GM12878 (cell line): ENCODE results near the gene DCBLD1. TPM values are rescaled to one million over a fixed set of nuclear protein-coding genes. Genes with fewer than 3 reads are reported as not detected.

Experiments
- ATAC-seq: fragments of 200-7000 bp; cut with Tn5 transposase; 3 replicates; pipeline ENCODE4 v1.9.1; 2020; ENCODE audit warnings: mild to moderate bottlenecking, moderate library complexity
- BruUV-seq: library from RNA; stranded (reverse); fragments of 400-500 nt; replicated peaks from 2 replicates; lab custom pipeline; 2021; lab: Mats Ljungman, UMichigan
- CTCF ChIA-PET: fragments of 300-600 bp; sonication (Branson Sonifier 250); formaldehyde crosslinking; extraction: SDS; loops from one replicate; lab custom pipeline; 2021; ENCODE audit warnings: inconsistent platforms; lab: Yijun Ruan, JAX
- POLR2A ChIA-PET: fragments of 350-600 bp; formaldehyde crosslinking; extraction: SDS; loops from one replicate; lab custom pipeline; 2021; ENCODE audit warnings: inconsistent platforms; lab: Charles Lee
- RAD21 ChIA-PET: fragments of 300-600 bp; sonication (Branson Sonifier 250); formaldehyde crosslinking; loops from one replicate; lab custom pipeline; 2023; ENCODE audit warnings: antibody characterized with exemption; ENCODE audit not compliant: unreplicated experiment; lab: Charles Lee
- SMC1A ChIA-PET: fragments of 300-600 bp; sonication (Branson Sonifier 250); formaldehyde crosslinking; loops from one replicate; lab custom pipeline; 2023; ENCODE audit not compliant: unreplicated experiment, uncharacterized antibody; lab: Charles Lee
- DNase-seq: peaks from one replicate; pipeline ENCODE4 v3.0.0-alpha.2; 2011; ENCODE audit warnings: low read depth, low spot score
- FAIRE-seq: peaks from 3 replicates; lab custom pipeline; 2011; peaks lifted over from hg19 to GRCh38; lab: Jason Lieb, UNC
- H2AFZ ChIP-seq: 2 replicates; pipeline ENCODE4 v1.6.0; 2011; ENCODE audit warnings: low read depth, low read length, control low read depth; ENCODE audit not compliant: control insufficient read depth
- H3K27ac ChIP-seq: 2 replicates; pipeline ENCODE4 v1.5.1; 2011; ENCODE audit warnings: control low read depth; ENCODE audit not compliant: control insufficient read depth, insufficient read depth
- H3K27me3 ChIP-seq, 2 experiments: replicated peaks in 1 of 2; 2 replicates each; pipeline versions ENCODE4 v1.6.0 to v1.6.1; 2011; ENCODE audit warnings: low read length in 1 of 2; ENCODE audit not compliant: control insufficient read depth in 2 of 2, insufficient read depth in 2 of 2
- H3K36me3 ChIP-seq, 2 experiments: 2 replicates each; pipeline ENCODE4 v1.5.1; 2011; ENCODE audit warnings: low read length in 1 of 2; ENCODE audit not compliant: control insufficient read depth in 2 of 2, insufficient read depth in 2 of 2
- H3K4me1 ChIP-seq: 2 replicates; pipeline ENCODE4 v1.6.1; 2011; ENCODE audit warnings: mild to moderate bottlenecking, low read length, moderate library complexity, mixed read lengths; ENCODE audit not compliant: control insufficient read depth, insufficient read depth
- H3K4me2 ChIP-seq: 2 replicates; pipeline ENCODE4 v1.6.0; 2011; ENCODE audit warnings: control low read depth; ENCODE audit not compliant: control insufficient read depth, insufficient read depth
- H3K4me3 ChIP-seq: fragments of 200-600 bp; sonication (generic); 2 replicates; pipeline ENCODE4 v1.5.1; 2016
- H3K79me2 ChIP-seq: 2 replicates; pipeline ENCODE4 v1.6.0; 2011; ENCODE audit warnings: low read length; ENCODE audit not compliant: control insufficient read depth, insufficient read depth
- H3K9ac ChIP-seq: 2 replicates; pipeline ENCODE4 v1.8.0; 2011; ENCODE audit warnings: low read length, control low read depth, mixed read lengths; ENCODE audit not compliant: control insufficient read depth, insufficient read depth
- H3K9me3 ChIP-seq: replicated peaks from 3 replicates; pipeline ENCODE4 v1.5.1; 2011; ENCODE audit warnings: mild to moderate bottlenecking, low read length; ENCODE audit not compliant: control insufficient read depth, insufficient read depth
- H4K20me1 ChIP-seq: 2 replicates; pipeline ENCODE4 v1.6.0; 2011; ENCODE audit not compliant: control insufficient read depth, insufficient read depth
- ATF3 ChIP-seq: IDR thresholded peaks from 2 replicates; pipeline ENCODE4 v1.6.1; 2011; ENCODE audit warnings: low read depth, mild to moderate bottlenecking, low read length, moderate library complexity, borderline replicate concordance; ENCODE audit errors: extremely low read depth
- HDAC6 ChIP-seq: fragments of 200-600 bp; sonication (generic); IDR thresholded peaks from one replicate; pipeline ENCODE4 v1.8.0; 2017; ENCODE audit warnings: antibody characterized with exemption; ENCODE audit not compliant: unreplicated experiment
- IRF3 ChIP-seq: fragments of 450-650 bp; IDR thresholded peaks from 2 replicates; pipeline ENCODE4 v1.6.1; 2014; ENCODE audit warnings: mild to moderate bottlenecking
- NFXL1 ChIP-seq: fragments of 450-650 bp; IDR thresholded peaks from 2 replicates; pipeline ENCODE4 v1.6.1; 2017; ENCODE audit warnings: antibody characterized with exemption, mild to moderate bottlenecking, borderline replicate concordance
- NFYB ChIP-seq: IDR thresholded peaks from 2 replicates; pipeline ENCODE4 v1.6.1; 2011; ENCODE audit warnings: low read depth, mild to moderate bottlenecking, low read length, improper control_type of control experiment, moderate library complexity; ENCODE audit not compliant: insufficient read depth
- PML ChIP-seq: IDR thresholded peaks from 2 replicates; pipeline ENCODE4 v1.6.1; 2012; ENCODE audit warnings: low read length, inconsistent platforms
- RELA ChIP-seq: fragments of 450-650 bp; IDR thresholded peaks from 2 replicates; pipeline ENCODE4 v1.8.0; 2014; ENCODE audit warnings: borderline replicate concordance; ENCODE audit not compliant: partially characterized antibody
- RELB ChIP-seq: fragments of 450-650 bp; IDR thresholded peaks from 2 replicates; pipeline ENCODE4 v1.6.1; 2017; ENCODE audit warnings: low read depth, mild to moderate bottlenecking, moderate library complexity
- TCF7 ChIP-seq: IDR thresholded peaks from 2 replicates; pipeline ENCODE4 v1.6.1; 2014; ENCODE audit warnings: antibody characterized with exemption, borderline replicate concordance
- ZBTB33 ChIP-seq: fragments of 450-650 bp; IDR thresholded peaks from 2 replicates; pipeline ENCODE4 v1.6.1; 2017; ENCODE audit warnings: mild to moderate bottlenecking
- WGBS: methylation state at CpG from one replicate; pipeline ENCODE4 v1.1.6; 2016; ENCODE audit warnings: low lambda C conversion rate; ENCODE audit not compliant: insufficient replicate concordance, insufficient coverage; ENCODE audit errors: missing lambda C conversion rate; 5-methylcytosine and 5-hydroxymethylcytosine counted together
- in situ Hi-C: fragments of 300-500 bp; cut with MboI; formaldehyde crosslinking; loops from 9 replicates; pipeline ENCODE4 v1.14.3; 2018; ENCODE audit warnings: mixed read lengths
- intact Hi-C: fragments of 100-400 bp; cut with micrococcal nuclease; formaldehyde crosslinking; loops from one replicate; pipeline ENCODE4 v1.14.2; 2022; ENCODE audit not compliant: unreplicated experiment
- polyA plus RNA-seq, 11 experiments: library from polyadenylated mRNA; depleted of rRNA in 4 of 11; unstranded in 6 of 11; stranded (reverse) in 5 of 11; fragments of >200 nt; fragmentation: Nextera tagmentation in 4 of 11; fragmentation: Illumina TruSeq in 1 of 11; extraction: Ambion mirVana in 4 of 11; extraction: Trizol in 1 of 11; gene quantifications; 1 replicate in 1 of 11; 2 replicates in 10 of 11; pipeline versions ENCODE4 v1.2.1 to v1.2.3, GENCODE V29; 2011 to 2016; ENCODE audit warnings: inconsistent platforms in 2 of 11, missing spikeins in 2 of 11, low read depth in 1 of 11
- total RNA-seq, 4 experiments: library from RNA; depleted of rRNA in 3 of 4; stranded (reverse); fragments of >200 nt in 3 of 4; fragmentation: Illumina TruSeq in 1 of 4; extraction: Trizol in 1 of 4; gene quantifications; 2 replicates each; pipeline versions ENCODE4 v1.2.1 to v1.2.3, GENCODE V29; 2013 to 2021

DCBLD1 gene
- total and polyA plus RNA-seq, 10 of the 15 experiments (the other 5 are each of a cell fraction or from before 2014, with no cell fraction given), result 0.92 to 9.2 (median 8.3) TPM

GRCh38 chr6:117451671-117452070, 30.8 kb upstream of the DCBLD1 start:
- SMC1A ChIA-PET, result interaction anchor here (0.6 to 5.2 kb wide), 8 partner anchors 17 to 260 kb away, joined by 3 to 61 read pairs (median 3); partner anchors contain the start of gene GOPC
- H3K4me1 ChIP-seq, result no peaks in the 10 kb centered on the region
- no peak overlapping the region for H3K4me3 ChIP-seq
- no peak overlapping the region for H3K4me2 ChIP-seq
- CTCF ChIA-PET, result interaction anchor here (0.7 to 6.4 kb wide), 14 partner anchors 8 to 483 kb away, joined by 3 to 121 read pairs (median 4); no protein-coding TSS in a partner anchor
- H3K27ac ChIP-seq, result no peak overlapping the region
- in situ Hi-C loops (loop anchor here (10.0 kb wide), 1 partner anchor 383 kb away; no protein-coding TSS in a partner anchor), intact Hi-C loops (no loop called here)
- FAIRE-seq, result no peak
- no peaks in the 10 kb centered on the region for H3K27me3 ChIP-seq
- BruUV-seq, result no TSS peak
- no peak overlapping the region for H3K9ac ChIP-seq
- H4K20me1 ChIP-seq, result no peaks in the 10 kb centered on the region
- no peaks in the 10 kb centered on the region for H3K9me3 ChIP-seq
- no peaks in the 10 kb centered on the region for H3K79me2 ChIP-seq
- peak overlapping the region; percentile 3; the same call in 1 of the 2 replicates for H2AFZ ChIP-seq
- ATAC-seq, result no peak
- TF ChIP-seq IRF3 (no peak), RELB (no peak), NFYB (no peak), HDAC6 (no peak), PML (no peak), ZBTB33 (no peak), TCF7 (no peak), ATF3 (no peak), RELA (no peak), NFXL1 (no peak)
- TF ChIP-seq, all 136 proteins: peak for 0
- ChIA-PET POLR2A (no interaction called here), RAD21 (interaction anchor here (0.6 to 5.3 kb wide), 7 partner anchors 26 to 1386 kb away, joined by 3 to 71 read pairs (median 4); partner anchors contain the start of gene GOPC)
- no peaks in the 10 kb centered on the region for H3K36me3 ChIP-seq
- DNase-seq, result no peak
- 23% methylated on average over 5 of the region's 5 CpGs for WGBS
